ENCODE results near the gene PCDH8. TPM values are rescaled to one million over a fixed set of nuclear protein-coding genes. Genes with fewer than 3 reads are reported as not detected.
A peak's percentile ranks its signal among the peaks of the same experiment; 100 is the strongest.

Gene PCDH8
- total and polyA plus RNA-seq, 2 of the 4 experiments (the other 2 are of a cell fraction): not detected

- no peak overlapping the region for H3K27ac ChIP-seq (ENCODE audit: insufficient read depth, low read length)
- no peaks in the 10 kb centered on the region for H3K79me1 ChIP-seq (ENCODE audit: low read depth in 1 of 2, low read length in 2 of 2)
- H2BK5ac ChIP-seq (ENCODE audit: low read depth, low read length, poor library complexity, severe bottlenecking): no peak overlapping the region
- WGBS, 2 experiments (ENCODE audit: extremely low coverage in 2 of 2, insufficient read length in 1 of 2): 4% methylated on average over 45 of the region's 98 CpGs; no CpG with 5 or more reads in 1 of the 2 experiments
- ATAC-seq (ENCODE audit: low read depth) (no peak), DNase-seq (no peak)
- no peak overlapping the region for H3K4me3 ChIP-seq (ENCODE audit: insufficient read depth, low read depth, low read length)
- H4K5ac ChIP-seq (ENCODE audit: low read depth, low read length): no peak overlapping the region
- peaks cover 43% of the 10 kb centered on the region for H3K27me3 ChIP-seq (ENCODE audit: control insufficient read depth, insufficient read depth, low read length)
- H3K56ac ChIP-seq (ENCODE audit: extremely low read depth, insufficient read depth, low read length): no peak overlapping the region
- peaks cover 16% of the 10 kb centered on the region; the same call in 1 of the 2 replicates for H3K9me3 ChIP-seq (ENCODE audit: control insufficient read depth, insufficient read depth, low read length)
- H4K91ac ChIP-seq (ENCODE audit: insufficient read depth, low read depth, low read length): no peak overlapping the region
- BruUV-seq (replicated peaks): no TSS peak
- no peak overlapping the region for H2BK120ac ChIP-seq (ENCODE audit: low read depth, low read length)
- H3K4me1 ChIP-seq (ENCODE audit: control insufficient read depth, insufficient read depth, low read length): no peaks in the 10 kb centered on the region
- no peak overlapping the region for H3K4ac ChIP-seq (ENCODE audit: low read depth, low read length)
- H2BK15ac ChIP-seq (ENCODE audit: low read depth, low read length): no peak overlapping the region
- CTCF ChIA-PET: no interaction called here
- dilution Hi-C loops (cut with HindIII; ENCODE audit: low sequenced_read_pairs, unreplicated experiment): no loop called here
- TF ChIP-seq MAFK (IDR thresholded peaks at IDR 0.05; ENCODE audit: low read depth, low read length): no peak
- 0 out of 2 replicates have a peak, but pooled peaks have one; percentile 20 for TF ChIP-seq CTCF (conservative IDR thresholded peaks at IDR 0.05; ENCODE audit: low read depth, low read length)
- TF ChIP-seq SMC3 (IDR thresholded peaks at IDR 0.05; ENCODE audit: low read depth, low read length): no peak
- no peak for TF ChIP-seq RAD21 (IDR thresholded peaks at IDR 0.05; ENCODE audit: low read length)
- no peak for TF ChIP-seq CEBPB (IDR thresholded peaks at IDR 0.05; ENCODE audit: low read depth, low read length)
- no peak for TF ChIP-seq RCOR1 (IDR thresholded peaks at IDR 0.05; ENCODE audit: insufficient replicate concordance, low read length)
- no peak for TF ChIP-seq BHLHE40 (IDR thresholded peaks at IDR 0.05; ENCODE audit: low read depth, low read length)
- no peak overlapping the region for H2AK5ac ChIP-seq (ENCODE audit: low read depth, low read length)
- no peak overlapping the region for H3K23ac ChIP-seq (ENCODE audit: low read depth, low read length)
- no peak overlapping the region for H2AK9ac ChIP-seq (replicated peaks; ENCODE audit: low read depth, low read length, poor library complexity)
- in situ Hi-C loops (cut with MboI; ENCODE audit: low sequenced_read_pairs): no loop called here
- H3K9ac ChIP-seq (ENCODE audit: low read depth, low read length): no peak overlapping the region
- H3K18ac ChIP-seq (ENCODE audit: low read depth, low read length): no peak overlapping the region
- no peak overlapping the region for H2AFZ ChIP-seq (replicated peaks; ENCODE audit: low read length, poor library complexity)
- intact Hi-C loops (cut with micrococcal nuclease): no loop called here
- H3K14ac ChIP-seq (replicated peaks; ENCODE audit: low read depth, low read length): no peak overlapping the region
- no peaks in the 10 kb centered on the region for H3K9me1 ChIP-seq (ENCODE audit: insufficient read depth, low read length)
- H3K4me2 ChIP-seq (ENCODE audit: low read depth, low read length): no peak overlapping the region
- H4K20me1 ChIP-seq (ENCODE audit: insufficient read depth, low read length): no peaks in the 10 kb centered on the region
- POLR2A ChIA-PET (ENCODE audit: unreplicated experiment): no interaction called here
- H3K36me3 ChIP-seq (ENCODE audit: control insufficient read depth, insufficient read depth, low read length): no peaks in the 10 kb centered on the region
- H4K8ac ChIP-seq (ENCODE audit: low read depth in 2 of 2, low read length in 2 of 2): no peak overlapping the region
- H2BK20ac ChIP-seq (ENCODE audit: low read depth, low read length): no peak overlapping the region
These were observed 2.5 kb downstream of the PCDH8 start for GRCh38 chr13:52845766-52846566.
